Trophoblast cell (in vitro differentiated cells and primary cell): ENCODE results near the gene CSF2.

Experiments used
- DNase-seq, 2 donors: peaks; one replicate each; pipeline ENCODE4 v3.0.0-alpha.2; 2016
- H2AFZ ChIP-seq: 2 replicates; pipeline ENCODE4 v1.6.1; 2013; ENCODE audit warnings: low read length, moderate library complexity, mild to moderate bottlenecking; ENCODE audit not compliant: insufficient read depth, poor library complexity
- H2AK5ac ChIP-seq: 2 replicates; pipeline ENCODE4 v1.6.1; 2013; ENCODE audit warnings: mild to moderate bottlenecking, low read length
- H2BK120ac ChIP-seq: 2 replicates; pipeline ENCODE4 v1.6.1; 2013; ENCODE audit warnings: low read length, mild to moderate bottlenecking, moderate library complexity; ENCODE audit not compliant: insufficient read depth, poor library complexity
- H2BK12ac ChIP-seq: 2 replicates; pipeline ENCODE4 v1.6.1; 2013; ENCODE audit warnings: mild to moderate bottlenecking, low read length, moderate library complexity
- H2BK5ac ChIP-seq: 2 replicates; pipeline ENCODE4 v1.6.1; 2013; ENCODE audit warnings: low read length, low read depth, moderate library complexity, mild to moderate bottlenecking; ENCODE audit not compliant: poor library complexity
- H3K14ac ChIP-seq: 2 replicates; pipeline ENCODE4 v1.6.1; 2013; ENCODE audit warnings: mild to moderate bottlenecking, low read length
- H3K18ac ChIP-seq: 2 replicates; pipeline ENCODE4 v1.6.1; 2013; ENCODE audit warnings: mild to moderate bottlenecking, low read length
- H3K23ac ChIP-seq: 2 replicates; pipeline ENCODE4 v1.6.1; 2013; ENCODE audit warnings: low read length
- H3K27ac ChIP-seq: 2 replicates; pipeline ENCODE4 v1.5.1; 2013; ENCODE audit warnings: low read depth, mild to moderate bottlenecking, inconsistent platforms, low read length, moderate library complexity
- H3K27me3 ChIP-seq: 2 replicates; pipeline ENCODE4 v1.6.1; 2013; ENCODE audit warnings: inconsistent platforms, mild to moderate bottlenecking, low read length, moderate library complexity; ENCODE audit not compliant: insufficient read depth
- H3K36me3 ChIP-seq, 2 experiments: 1 replicate in 1 of 2; 2 replicates in 1 of 2; pipeline ENCODE4 v1.6.1; 2013; ENCODE audit warnings: low read length in 2 of 2, mild to moderate bottlenecking in 2 of 2, moderate library complexity in 1 of 2; ENCODE audit not compliant: insufficient read depth in 2 of 2, control insufficient read depth in 1 of 2
- H3K4ac ChIP-seq: 2 replicates; pipeline ENCODE4 v1.6.1; 2013; ENCODE audit warnings: low read depth, mild to moderate bottlenecking, low read length, moderate library complexity
- H3K4me1 ChIP-seq, 2 experiments: 1 replicate in 1 of 2; 2 replicates in 1 of 2; pipeline ENCODE4 v1.6.1; 2013; ENCODE audit warnings: low read length in 2 of 2, mild to moderate bottlenecking in 2 of 2, moderate library complexity in 1 of 2; ENCODE audit not compliant: insufficient read depth in 2 of 2, control insufficient read depth in 1 of 2
- H3K4me2 ChIP-seq: 2 replicates; pipeline ENCODE4 v1.6.1; 2013; ENCODE audit warnings: inconsistent platforms, mild to moderate bottlenecking, low read length, moderate library complexity
- H3K4me3 ChIP-seq: 2 replicates; pipeline ENCODE4 v1.5.1; 2013; ENCODE audit warnings: mild to moderate bottlenecking, low read depth, low read length, inconsistent platforms
- H3K79me1 ChIP-seq: one replicate; pipeline ENCODE4 v1.6.1; 2013; ENCODE audit warnings: low read length
- H3K79me2 ChIP-seq: 2 replicates; pipeline ENCODE4 v1.6.1; 2013; ENCODE audit warnings: low read length, mild to moderate bottlenecking; ENCODE audit not compliant: control insufficient read depth, insufficient read depth, poor library complexity
- H3K9ac ChIP-seq: 2 replicates; pipeline ENCODE4 v1.6.1; 2013; ENCODE audit warnings: mild to moderate bottlenecking, low read length
- H3K9me3 ChIP-seq: 2 replicates; pipeline ENCODE4 v1.6.1; 2013; ENCODE audit warnings: low read depth, mild to moderate bottlenecking, control low read depth, inconsistent platforms, low read length; ENCODE audit not compliant: insufficient read depth
- H4K12ac ChIP-seq: 2 replicates; pipeline ENCODE4 v1.6.1; 2013; ENCODE audit warnings: low read depth, mild to moderate bottlenecking, low read length, moderate library complexity
- H4K8ac ChIP-seq: 2 replicates; pipeline ENCODE4 v1.6.1; 2013; ENCODE audit warnings: low read depth, mild to moderate bottlenecking, low read length, moderate library complexity
- H4K91ac ChIP-seq: one replicate; pipeline ENCODE4 v1.6.1; 2013; ENCODE audit warnings: low read depth, mild to moderate bottlenecking, low read length, moderate library complexity
- WGBS: extraction: QIAGEN DNeasy Blood & Tissue Kit; methylation state at CpG from one replicate; pipeline ENCODE4 v1.1.7; 2013; ENCODE audit warnings: missing lambda C conversion rate; ENCODE audit not compliant: insufficient read length, insufficient coverage; ENCODE audit errors: extremely low coverage; 5-methylcytosine and 5-hydroxymethylcytosine counted together

CSF2 gene

DNA sequence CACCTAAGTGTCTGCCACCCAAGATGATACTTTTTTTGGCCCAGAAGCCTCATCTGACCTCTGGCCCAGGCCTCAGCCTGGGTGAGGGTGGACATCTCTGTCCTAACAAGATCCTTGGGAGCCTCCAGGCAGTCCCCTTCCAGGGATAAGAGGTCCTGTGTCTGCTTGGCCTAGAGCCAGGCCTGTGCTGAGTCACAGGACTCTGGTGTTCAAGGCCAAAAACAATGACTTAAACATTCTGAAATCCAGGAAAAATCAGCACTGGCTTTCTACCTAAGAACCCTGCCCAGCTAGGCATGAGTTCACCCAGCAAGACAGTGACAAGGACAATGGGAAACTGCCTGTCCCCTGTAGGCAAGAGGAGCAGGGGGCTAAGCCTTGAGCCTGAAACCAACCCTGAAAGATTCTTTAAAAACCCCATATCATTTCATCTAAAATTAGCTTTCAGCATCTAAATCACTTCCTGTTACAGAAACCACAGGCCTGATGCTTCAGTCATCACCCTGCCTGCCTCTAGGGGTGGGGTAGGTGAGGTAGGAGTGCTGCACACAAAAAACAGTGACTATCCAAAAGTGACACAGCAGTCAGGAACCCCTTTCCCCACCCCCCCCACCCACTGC lies 29.9 kb downstream of the CSF2 start:
- Histone ChIP-seq H4K12ac (no peak overlapping the region), H2AFZ (no peak overlapping the region), H3K27ac (no peak overlapping the region), H2BK120ac (no peak overlapping the region), H2AK5ac (no peak overlapping the region), H3K27me3 (no peaks in the 10 kb centered on the region), H3K79me2 (no peaks in the 10 kb centered on the region), H3K79me1 (no peaks in the 10 kb centered on the region), H3K36me3 (no peaks in the 10 kb centered on the region), H3K4me2 (no peak overlapping the region), H4K8ac (no peak overlapping the region), H3K9ac (no peak overlapping the region), H3K4me1 (no peaks in the 10 kb centered on the region), H3K18ac (no peak overlapping the region), H4K91ac (no peak overlapping the region), H3K4me3 (no peak overlapping the region), H3K23ac (no peak overlapping the region), H3K4ac (no peak overlapping the region), H3K9me3 (no peaks in the 10 kb centered on the region), H3K14ac (no peak overlapping the region), H2BK5ac (no peak overlapping the region), H2BK12ac (no peak overlapping the region)
- peak; percentile 48 to 71 for DNase-seq

DNA sequence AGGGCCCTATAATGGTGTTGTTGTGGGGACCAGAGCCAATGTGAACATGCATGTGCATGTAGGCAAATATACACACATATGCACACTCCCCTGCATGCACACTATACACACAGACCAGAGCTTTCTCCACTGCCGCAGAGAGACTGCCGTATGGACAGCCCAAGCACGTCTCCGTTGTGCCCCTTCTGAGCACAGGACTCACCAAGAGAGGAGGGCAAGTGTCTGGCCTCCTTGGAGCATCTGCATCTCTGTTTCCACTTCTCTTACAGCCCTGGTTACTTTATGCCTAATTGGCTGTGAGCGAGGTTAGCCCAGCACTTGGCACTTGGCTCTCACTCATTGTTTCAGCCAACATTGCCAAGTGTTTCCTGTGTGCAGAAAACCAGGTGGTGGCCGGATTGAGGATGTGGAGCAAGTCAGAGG lies 30.4 kb downstream of the CSF2 start:
- Histone ChIP-seq H4K8ac (no peak overlapping the region), H2BK12ac (no peak overlapping the region), H3K4me2 (no peak overlapping the region), H3K27me3 (no peaks in the 10 kb centered on the region), H2BK120ac (no peak overlapping the region), H2AK5ac (no peak overlapping the region), H3K23ac (no peak overlapping the region), H4K12ac (no peak overlapping the region), H3K14ac (no peak overlapping the region), H3K4me3 (peak overlapping the region; percentile 52), H3K4me1 (no peaks in the 10 kb centered on the region), H3K18ac (no peak overlapping the region), H2AFZ (no peak overlapping the region), H3K9me3 (no peaks in the 10 kb centered on the region), H2BK5ac (no peak overlapping the region), H3K79me1 (no peaks in the 10 kb centered on the region), H4K91ac (no peak overlapping the region), H3K4ac (no peak overlapping the region), H3K79me2 (no peaks in the 10 kb centered on the region), H3K27ac (no peak overlapping the region), H3K36me3 (no peaks in the 10 kb centered on the region), H3K9ac (no peak overlapping the region)
- no peak for DNase-seq
- no CpG with 5 or more reads among the region's 6 CpGs for WGBS

- no peak overlapping the region for H3K18ac ChIP-seq
These were observed 31.0 kb downstream of the CSF2 start for GRCh38 chr5:132104556-132104955.

GRCh38 chr5:132105688-132106087 lies 32.1 kb downstream of the CSF2 start:
- no peak overlapping the region for H3K14ac ChIP-seq
- no peaks in the 10 kb centered on the region for H3K4me1 ChIP-seq
- H2BK12ac ChIP-seq: no peak overlapping the region
- no peak overlapping the region for H3K4me3 ChIP-seq
- WGBS: no CpG with 5 or more reads among the region's 3 CpGs
- no peaks in the 10 kb centered on the region for H3K9me3 ChIP-seq
- H3K9ac ChIP-seq: no peak overlapping the region
- no peaks in the 10 kb centered on the region for H3K36me3 ChIP-seq
- DNase-seq: no peak
- no peak overlapping the region for H2BK120ac ChIP-seq
- H3K4me2 ChIP-seq: no peak overlapping the region
- H3K18ac ChIP-seq: no peak overlapping the region
- H3K23ac ChIP-seq: no peak overlapping the region
- H3K79me2 ChIP-seq: no peaks in the 10 kb centered on the region
- H2AFZ ChIP-seq: no peak overlapping the region
- no peak overlapping the region for H3K27ac ChIP-seq
- no peak overlapping the region for H3K4ac ChIP-seq
- H4K12ac ChIP-seq: no peak overlapping the region
- no peak overlapping the region for H2AK5ac ChIP-seq
- no peak overlapping the region for H2BK5ac ChIP-seq
- no peaks in the 10 kb centered on the region for H3K27me3 ChIP-seq
- no peak overlapping the region for H4K8ac ChIP-seq
- H3K79me1 ChIP-seq: no peaks in the 10 kb centered on the region
- no peak overlapping the region for H4K91ac ChIP-seq

More at GRCh38 chr5:132104556-132104955, 31.0 kb downstream of the CSF2 start:
- H3K4ac ChIP-seq: no peak overlapping the region
- no peak overlapping the region for H3K9ac ChIP-seq
- no peaks in the 10 kb centered on the region for H3K79me2 ChIP-seq
- H2AK5ac ChIP-seq: no peak overlapping the region
- H4K91ac ChIP-seq: no peak overlapping the region
- no peak overlapping the region for H3K23ac ChIP-seq
- no peak overlapping the region for H3K4me2 ChIP-seq
- H3K27ac ChIP-seq: no peak overlapping the region
- H2BK12ac ChIP-seq: no peak overlapping the region
- no peaks in the 10 kb centered on the region for H3K4me1 ChIP-seq
- no peaks in the 10 kb centered on the region for H3K36me3 ChIP-seq
- no peak overlapping the region for H2BK5ac ChIP-seq
- no peak for DNase-seq
- no peaks in the 10 kb centered on the region for H3K9me3 ChIP-seq
- no peak overlapping the region for H2AFZ ChIP-seq
- H3K79me1 ChIP-seq: no peaks in the 10 kb centered on the region
- H4K8ac ChIP-seq: no peak overlapping the region
- no peaks in the 10 kb centered on the region for H3K27me3 ChIP-seq
- no peak overlapping the region for H3K14ac ChIP-seq
- H4K12ac ChIP-seq: no peak overlapping the region
- no peak overlapping the region for H2BK120ac ChIP-seq
- no peak overlapping the region for H3K4me3 ChIP-seq
